ENCODE results near the gene AFAP1L1. TPM values are rescaled to one million over a fixed set of nuclear protein-coding genes. Genes with fewer than 3 reads are reported as not detected.

The AFAP1L1 gene
- total and polyA plus RNA-seq, 9 of the 15 experiments (the other 6 are each of a cell fraction or from before 2014, with no cell fraction given): 0.01 to 0.12 (median 0.03) TPM; not detected in 4

DNA sequence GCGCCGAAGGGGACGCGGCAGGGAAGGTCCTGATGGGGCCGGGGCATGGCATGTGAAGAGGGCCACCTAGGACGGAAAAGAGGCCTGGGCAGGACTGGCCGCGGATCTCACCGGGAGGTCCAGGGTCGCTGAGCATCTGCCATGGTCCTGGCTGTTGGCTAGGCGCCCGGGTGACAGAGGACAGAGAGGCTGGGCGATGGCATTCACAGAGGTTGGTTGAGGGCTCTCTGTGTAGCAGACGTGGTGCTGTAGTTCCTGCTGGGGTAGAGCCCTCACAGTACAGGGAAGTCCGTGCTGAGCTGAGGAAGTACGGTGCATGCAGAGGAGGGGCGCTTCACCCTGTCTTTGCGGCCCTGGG is 86.6 kb downstream of the AFAP1L1 start (continued):
- TF ChIP-seq MYC (IDR thresholded peaks at IDR 0.05; ENCODE audit: low read depth, low read length) (no peak), MYC (CRISPR knock-in tag; IDR thresholded peaks at IDR 0.05; ENCODE audit: borderline replicate concordance, low read depth) (0 out of 2 replicates have a peak, but pooled peaks have one; percentile 46), ZSCAN32 (CRISPR knock-in tag; IDR thresholded peaks at IDR 0.05) (no peak), NFIC (IDR thresholded peaks at IDR 0.05) (peak; percentile 25; the same call in 1 of the 2 replicates), SIN3A (IDR thresholded peaks at IDR 0.05; ENCODE audit: borderline replicate concordance in 2 of 2, control insufficient read depth in 1 of 2, low read depth in 2 of 2, low read length in 2 of 2) (peak in 1 of 2 experiments; percentile 48; a peak in 1 of 4 replicates), POLR2G (IDR thresholded peaks at IDR 0.05; ENCODE audit: low read depth, low read length) (peak; percentile 53), PTTG1 (tag; IDR thresholded peaks at IDR 0.05; ENCODE audit: low read depth) (no peak), ZNF134 (CRISPR knock-in tag; conservative IDR thresholded peaks at IDR 0.05) (no peak), HDAC2 (IDR thresholded peaks at IDR 0.05) (no peak), RBFOX2 (IDR thresholded peaks at IDR 0.05; ENCODE audit: low read depth, low read length) (peak; percentile 63; the same call in 1 of the 2 replicates), PHF21A (IDR thresholded peaks at IDR 0.05; ENCODE audit: borderline replicate concordance, low read depth) (no peak), PCBP1 (IDR thresholded peaks at IDR 0.05; ENCODE audit: low read depth, low read length, poor library complexity, severe bottlenecking) (peak; percentile 3), CBX8 (IDR thresholded peaks at IDR 0.05; ENCODE audit: borderline replicate concordance, extremely low read depth, low read depth, low read length, poor library complexity, severe bottlenecking) (no peak)
- TF ChIP-seq, protein P1, sequence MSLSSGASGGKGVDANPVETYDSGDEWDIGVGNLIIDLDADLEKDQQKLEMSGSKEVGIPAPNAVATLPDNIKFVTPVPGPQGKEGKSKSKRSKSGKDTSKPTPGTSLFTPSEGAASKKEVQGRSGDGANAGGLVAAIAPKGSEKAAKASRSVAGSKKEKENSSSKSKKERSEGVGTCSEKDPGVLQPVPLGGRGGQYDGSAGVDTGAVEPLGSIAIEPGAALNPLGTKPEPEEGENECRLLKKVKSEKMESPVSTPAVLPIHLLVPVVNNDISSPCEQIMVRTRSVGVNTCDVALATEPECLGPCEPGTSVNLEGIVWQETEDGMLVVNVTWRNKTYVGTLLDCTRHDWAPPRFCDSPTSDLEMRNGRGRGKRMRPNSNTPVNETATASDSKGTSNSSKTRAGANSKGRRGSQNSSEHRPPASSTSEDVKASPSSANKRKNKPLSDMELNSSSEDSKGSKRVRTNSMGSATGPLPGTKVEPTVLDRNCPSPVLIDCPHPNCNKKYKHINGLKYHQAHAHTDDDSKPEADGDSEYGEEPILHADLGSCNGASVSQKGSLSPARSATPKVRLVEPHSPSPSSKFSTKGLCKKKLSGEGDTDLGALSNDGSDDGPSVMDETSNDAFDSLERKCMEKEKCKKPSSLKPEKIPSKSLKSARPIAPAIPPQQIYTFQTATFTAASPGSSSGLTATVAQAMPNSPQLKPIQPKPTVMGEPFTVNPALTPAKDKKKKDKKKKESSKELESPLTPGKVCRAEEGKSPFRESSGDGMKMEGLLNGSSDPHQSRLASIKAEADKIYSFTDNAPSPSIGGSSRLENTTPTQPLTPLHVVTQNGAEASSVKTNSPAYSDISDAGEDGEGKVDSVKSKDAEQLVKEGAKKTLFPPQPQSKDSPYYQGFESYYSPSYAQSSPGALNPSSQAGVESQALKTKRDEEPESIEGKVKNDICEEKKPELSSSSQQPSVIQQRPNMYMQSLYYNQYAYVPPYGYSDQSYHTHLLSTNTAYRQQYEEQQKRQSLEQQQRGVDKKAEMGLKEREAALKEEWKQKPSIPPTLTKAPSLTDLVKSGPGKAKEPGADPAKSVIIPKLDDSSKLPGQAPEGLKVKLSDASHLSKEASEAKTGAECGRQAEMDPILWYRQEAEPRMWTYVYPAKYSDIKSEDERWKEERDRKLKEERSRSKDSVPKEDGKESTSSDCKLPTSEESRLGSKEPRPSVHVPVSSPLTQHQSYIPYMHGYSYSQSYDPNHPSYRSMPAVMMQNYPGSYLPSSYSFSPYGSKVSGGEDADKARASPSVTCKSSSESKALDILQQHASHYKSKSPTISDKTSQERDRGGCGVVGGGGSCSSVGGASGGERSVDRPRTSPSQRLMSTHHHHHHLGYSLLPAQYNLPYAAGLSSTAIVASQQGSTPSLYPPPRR (CRISPR knock-in tag; IDR thresholded peaks at IDR 0.05; ENCODE audit: borderline replicate concordance): 0 out of 2 replicates have a peak, but pooled peaks have one; percentile 30
- TF ChIP-seq, protein P2, sequence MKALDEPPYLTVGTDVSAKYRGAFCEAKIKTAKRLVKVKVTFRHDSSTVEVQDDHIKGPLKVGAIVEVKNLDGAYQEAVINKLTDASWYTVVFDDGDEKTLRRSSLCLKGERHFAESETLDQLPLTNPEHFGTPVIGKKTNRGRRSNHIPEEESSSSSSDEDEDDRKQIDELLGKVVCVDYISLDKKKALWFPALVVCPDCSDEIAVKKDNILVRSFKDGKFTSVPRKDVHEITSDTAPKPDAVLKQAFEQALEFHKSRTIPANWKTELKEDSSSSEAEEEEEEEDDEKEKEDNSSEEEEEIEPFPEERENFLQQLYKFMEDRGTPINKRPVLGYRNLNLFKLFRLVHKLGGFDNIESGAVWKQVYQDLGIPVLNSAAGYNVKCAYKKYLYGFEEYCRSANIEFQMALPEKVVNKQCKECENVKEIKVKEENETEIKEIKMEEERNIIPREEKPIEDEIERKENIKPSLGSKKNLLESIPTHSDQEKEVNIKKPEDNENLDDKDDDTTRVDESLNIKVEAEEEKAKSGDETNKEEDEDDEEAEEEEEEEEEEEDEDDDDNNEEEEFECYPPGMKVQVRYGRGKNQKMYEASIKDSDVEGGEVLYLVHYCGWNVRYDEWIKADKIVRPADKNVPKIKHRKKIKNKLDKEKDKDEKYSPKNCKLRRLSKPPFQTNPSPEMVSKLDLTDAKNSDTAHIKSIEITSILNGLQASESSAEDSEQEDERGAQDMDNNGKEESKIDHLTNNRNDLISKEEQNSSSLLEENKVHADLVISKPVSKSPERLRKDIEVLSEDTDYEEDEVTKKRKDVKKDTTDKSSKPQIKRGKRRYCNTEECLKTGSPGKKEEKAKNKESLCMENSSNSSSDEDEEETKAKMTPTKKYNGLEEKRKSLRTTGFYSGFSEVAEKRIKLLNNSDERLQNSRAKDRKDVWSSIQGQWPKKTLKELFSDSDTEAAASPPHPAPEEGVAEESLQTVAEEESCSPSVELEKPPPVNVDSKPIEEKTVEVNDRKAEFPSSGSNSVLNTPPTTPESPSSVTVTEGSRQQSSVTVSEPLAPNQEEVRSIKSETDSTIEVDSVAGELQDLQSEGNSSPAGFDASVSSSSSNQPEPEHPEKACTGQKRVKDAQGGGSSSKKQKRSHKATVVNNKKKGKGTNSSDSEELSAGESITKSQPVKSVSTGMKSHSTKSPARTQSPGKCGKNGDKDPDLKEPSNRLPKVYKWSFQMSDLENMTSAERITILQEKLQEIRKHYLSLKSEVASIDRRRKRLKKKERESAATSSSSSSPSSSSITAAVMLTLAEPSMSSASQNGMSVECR (CRISPR knock-in tag; IDR thresholded peaks at IDR 0.05): 0 out of 2 replicates have a peak, but pooled peaks have one; percentile 44
- TF ChIP-seq, protein P3, sequence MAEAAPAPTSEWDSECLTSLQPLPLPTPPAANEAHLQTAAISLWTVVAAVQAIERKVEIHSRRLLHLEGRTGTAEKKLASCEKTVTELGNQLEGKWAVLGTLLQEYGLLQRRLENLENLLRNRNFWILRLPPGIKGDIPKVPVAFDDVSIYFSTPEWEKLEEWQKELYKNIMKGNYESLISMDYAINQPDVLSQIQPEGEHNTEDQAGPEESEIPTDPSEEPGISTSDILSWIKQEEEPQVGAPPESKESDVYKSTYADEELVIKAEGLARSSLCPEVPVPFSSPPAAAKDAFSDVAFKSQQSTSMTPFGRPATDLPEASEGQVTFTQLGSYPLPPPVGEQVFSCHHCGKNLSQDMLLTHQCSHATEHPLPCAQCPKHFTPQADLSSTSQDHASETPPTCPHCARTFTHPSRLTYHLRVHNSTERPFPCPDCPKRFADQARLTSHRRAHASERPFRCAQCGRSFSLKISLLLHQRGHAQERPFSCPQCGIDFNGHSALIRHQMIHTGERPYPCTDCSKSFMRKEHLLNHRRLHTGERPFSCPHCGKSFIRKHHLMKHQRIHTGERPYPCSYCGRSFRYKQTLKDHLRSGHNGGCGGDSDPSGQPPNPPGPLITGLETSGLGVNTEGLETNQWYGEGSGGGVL (CRISPR knock-in tag; IDR thresholded peaks at IDR 0.05): no peak

Data from K562 (cell line).